Measurements from ENCODE around the gene ZDHHC3.

DNA sequence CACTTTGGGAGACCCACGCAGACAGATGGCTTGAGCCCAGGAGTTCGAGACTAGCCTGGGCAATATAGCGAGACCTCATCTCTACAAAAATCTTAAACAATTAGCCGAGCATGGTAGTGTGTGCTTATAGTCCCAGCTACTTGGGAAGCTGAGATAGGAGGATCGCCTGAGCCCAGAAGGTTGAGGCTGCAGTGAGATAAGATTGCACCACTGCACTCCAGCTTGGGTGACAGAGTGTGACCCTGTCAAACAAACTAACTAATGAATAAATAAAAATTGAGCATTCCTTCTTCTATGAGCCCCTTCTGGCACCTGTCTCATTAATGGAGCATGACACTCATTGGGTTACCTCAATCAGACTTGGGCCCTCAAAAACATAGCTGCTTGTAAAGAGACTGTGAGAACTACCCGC is 7.5 kb downstream of the ZDHHC3 start:
- TF ChIP-seq, protein P1, sequence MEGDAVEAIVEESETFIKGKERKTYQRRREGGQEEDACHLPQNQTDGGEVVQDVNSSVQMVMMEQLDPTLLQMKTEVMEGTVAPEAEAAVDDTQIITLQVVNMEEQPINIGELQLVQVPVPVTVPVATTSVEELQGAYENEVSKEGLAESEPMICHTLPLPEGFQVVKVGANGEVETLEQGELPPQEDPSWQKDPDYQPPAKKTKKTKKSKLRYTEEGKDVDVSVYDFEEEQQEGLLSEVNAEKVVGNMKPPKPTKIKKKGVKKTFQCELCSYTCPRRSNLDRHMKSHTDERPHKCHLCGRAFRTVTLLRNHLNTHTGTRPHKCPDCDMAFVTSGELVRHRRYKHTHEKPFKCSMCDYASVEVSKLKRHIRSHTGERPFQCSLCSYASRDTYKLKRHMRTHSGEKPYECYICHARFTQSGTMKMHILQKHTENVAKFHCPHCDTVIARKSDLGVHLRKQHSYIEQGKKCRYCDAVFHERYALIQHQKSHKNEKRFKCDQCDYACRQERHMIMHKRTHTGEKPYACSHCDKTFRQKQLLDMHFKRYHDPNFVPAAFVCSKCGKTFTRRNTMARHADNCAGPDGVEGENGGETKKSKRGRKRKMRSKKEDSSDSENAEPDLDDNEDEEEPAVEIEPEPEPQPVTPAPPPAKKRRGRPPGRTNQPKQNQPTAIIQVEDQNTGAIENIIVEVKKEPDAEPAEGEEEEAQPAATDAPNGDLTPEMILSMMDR (IDR thresholded peaks at IDR 0.05), result no peak
- no peak for TF ChIP-seq EZH2 (IDR thresholded peaks at IDR 0.05; ENCODE audit: borderline replicate concordance, insufficient read depth, low read depth, low read length, poor library complexity, severe bottlenecking)
